IPS-18c (cell line): ENCODE results near the gene C16orf89.

ENCODE experiments used
- H3K4me3 ChIP-seq: 2 replicates; pipeline ENCODE4 v1.7.0; 2013; ENCODE audit warnings: low read depth, mild to moderate bottlenecking, low read length, moderate library complexity; ENCODE audit not compliant: insufficient read depth
- H3K9me3 ChIP-seq: one replicate; pipeline ENCODE4 v1.6.1; 2013; ENCODE audit warnings: mild to moderate bottlenecking, low read length, moderate library complexity; ENCODE audit not compliant: control insufficient read depth, insufficient read depth

C16orf89 gene

GRCh38 chr16:5022521-5022920 is 43.2 kb downstream of the C16orf89 start:
- no peaks in the 10 kb centered on the region for H3K9me3 ChIP-seq
- no peak overlapping the region for H3K4me3 ChIP-seq

DNA sequence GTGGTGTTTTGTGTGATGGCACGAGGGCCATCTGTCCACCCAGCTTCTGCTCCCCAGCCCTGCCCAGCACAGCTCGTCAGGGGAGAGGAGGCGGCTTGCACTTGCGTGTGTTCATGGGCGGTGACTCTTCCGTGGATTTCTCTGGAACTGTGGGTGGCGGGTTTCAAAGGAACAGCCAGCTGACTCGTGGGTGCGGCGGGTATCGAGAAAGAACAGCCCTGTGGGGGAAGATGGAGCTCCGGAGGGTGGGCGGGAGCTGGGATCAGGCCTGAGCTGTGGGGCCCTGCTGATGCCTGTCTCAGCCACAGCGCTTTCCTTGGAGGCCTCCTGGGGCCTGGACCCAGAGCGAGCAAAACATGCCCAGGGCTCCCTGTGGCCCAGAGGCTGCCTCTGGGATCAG is 45.2 kb downstream of the C16orf89 start:
- Histone ChIP-seq H3K9me3 (no peaks in the 10 kb centered on the region), H3K4me3 (no peak overlapping the region)

GRCh38 chr16:5019775-5020174 is 46.0 kb downstream of the C16orf89 start:
- Histone ChIP-seq H3K9me3 (no peaks in the 10 kb centered on the region), H3K4me3 (no peak overlapping the region)

DNA sequence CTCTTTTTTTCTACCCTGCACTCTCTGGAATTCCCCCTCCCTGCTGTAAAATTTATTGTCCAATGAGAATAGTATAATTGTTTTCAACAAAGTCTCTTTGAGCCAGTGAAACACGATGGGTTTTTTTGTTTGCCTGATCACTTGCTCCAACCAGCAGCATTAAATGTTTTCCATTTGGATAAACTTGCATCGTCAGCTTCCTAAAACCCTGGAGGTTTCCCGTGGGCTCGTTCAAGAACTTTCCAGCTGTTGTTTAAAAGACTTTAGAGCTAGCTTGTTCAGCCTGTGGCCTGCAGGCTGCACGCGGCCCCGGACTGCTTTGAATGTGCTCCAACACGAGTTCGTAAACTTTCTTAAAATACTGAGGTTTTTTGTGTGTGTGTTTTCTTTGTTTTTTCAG is 47.0 kb downstream of the C16orf89 start:
- H3K9me3 ChIP-seq, result no peaks in the 10 kb centered on the region
- no peak overlapping the region for H3K4me3 ChIP-seq

DNA sequence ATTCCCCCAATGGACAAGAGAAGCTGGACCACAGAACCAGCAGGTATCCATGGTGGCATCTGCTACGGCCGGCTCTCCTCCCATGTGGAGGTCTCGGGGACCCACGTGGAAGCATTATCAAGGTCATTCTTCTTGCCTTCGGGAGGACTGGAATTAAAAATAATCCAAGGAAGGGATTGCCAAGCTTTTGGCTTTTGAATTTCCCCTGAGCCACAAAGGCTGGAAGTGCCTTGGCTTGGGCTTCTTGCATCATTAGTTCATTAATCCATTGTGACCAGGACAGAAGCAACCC is 48.1 kb downstream of the C16orf89 start:
- no peak overlapping the region for H3K4me3 ChIP-seq
- no peaks in the 10 kb centered on the region for H3K9me3 ChIP-seq

DNA sequence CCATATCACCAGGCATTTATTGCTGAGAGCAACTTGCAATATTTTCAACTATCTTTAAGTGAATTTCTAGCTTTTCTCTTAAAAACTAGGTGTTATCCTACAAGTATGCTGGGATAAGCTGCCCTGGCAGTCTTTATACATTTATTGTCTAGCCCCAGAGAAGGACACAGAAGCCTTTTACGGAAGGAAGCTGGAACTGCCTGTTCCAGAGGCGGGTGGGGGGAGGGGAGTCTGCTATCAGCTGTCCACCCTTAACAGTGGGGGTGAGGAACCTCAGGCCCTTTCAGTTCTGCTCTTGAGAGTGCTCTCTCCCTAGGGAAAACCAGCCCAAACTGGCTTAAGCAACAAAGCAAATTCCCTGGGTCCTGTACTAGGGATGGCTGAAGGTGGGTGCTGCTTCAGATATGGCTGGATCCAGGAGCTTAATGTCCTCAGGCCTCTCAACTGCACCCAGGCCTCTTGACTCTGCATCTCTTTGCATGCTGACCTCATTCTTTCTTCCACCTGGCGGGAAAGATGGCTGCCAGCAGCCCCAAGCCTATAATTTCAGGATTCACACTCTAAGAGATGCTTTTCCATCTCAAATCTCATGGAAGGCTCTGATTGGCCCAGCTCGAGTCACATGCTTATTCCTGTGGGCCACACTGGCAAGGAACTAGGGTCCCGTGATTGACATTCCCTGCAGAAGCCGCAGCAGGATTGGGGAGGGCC is 48.6 kb downstream of the C16orf89 start:
- no peaks in the 10 kb centered on the region for H3K9me3 ChIP-seq
- H3K4me3 ChIP-seq, result no peak overlapping the region

DNA sequence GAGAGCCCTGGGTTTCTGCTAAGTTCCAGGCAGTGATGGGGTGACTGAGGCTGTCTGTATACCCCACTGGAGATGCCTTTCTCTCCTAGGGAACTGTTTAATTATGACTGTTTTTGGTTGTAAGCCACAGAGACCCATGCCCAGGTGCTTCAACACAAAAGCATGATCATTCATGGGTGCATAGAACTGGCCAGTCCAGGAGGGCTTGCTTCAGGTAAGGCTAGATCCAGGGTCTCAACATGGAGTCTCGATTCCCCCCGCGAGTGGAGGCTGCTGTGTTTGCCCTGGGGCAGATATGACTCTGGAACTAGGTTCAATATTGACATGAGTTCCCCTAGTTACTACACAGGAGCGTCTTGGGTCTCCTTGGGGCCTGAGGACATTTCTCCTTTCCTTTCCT is 49.9 kb downstream of the C16orf89 start:
- H3K9me3 ChIP-seq, result no peaks in the 10 kb centered on the region
- no peak overlapping the region for H3K4me3 ChIP-seq

DNA sequence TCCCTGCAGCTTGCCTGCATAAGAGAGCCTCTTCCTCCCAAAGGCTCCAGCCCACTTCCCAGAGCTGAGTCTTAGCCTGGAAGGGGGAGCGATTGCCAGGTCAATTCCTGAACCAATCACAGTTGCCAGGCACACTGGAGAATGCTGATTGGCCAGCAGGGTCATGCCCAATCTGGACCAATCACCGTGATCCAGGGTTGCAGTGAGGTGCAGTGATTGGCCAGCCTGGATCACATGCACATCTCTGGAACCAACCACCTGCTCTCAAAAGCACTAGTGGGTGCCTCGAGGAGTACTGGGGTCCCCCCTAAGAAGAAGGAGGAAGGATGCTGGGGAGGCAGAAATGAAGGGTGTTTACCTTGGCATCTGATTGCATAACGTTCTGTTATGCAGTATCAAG is 50.4 kb downstream of the C16orf89 start:
- no peak overlapping the region for H3K4me3 ChIP-seq
- H3K9me3 ChIP-seq, result no peaks in the 10 kb centered on the region

DNA sequence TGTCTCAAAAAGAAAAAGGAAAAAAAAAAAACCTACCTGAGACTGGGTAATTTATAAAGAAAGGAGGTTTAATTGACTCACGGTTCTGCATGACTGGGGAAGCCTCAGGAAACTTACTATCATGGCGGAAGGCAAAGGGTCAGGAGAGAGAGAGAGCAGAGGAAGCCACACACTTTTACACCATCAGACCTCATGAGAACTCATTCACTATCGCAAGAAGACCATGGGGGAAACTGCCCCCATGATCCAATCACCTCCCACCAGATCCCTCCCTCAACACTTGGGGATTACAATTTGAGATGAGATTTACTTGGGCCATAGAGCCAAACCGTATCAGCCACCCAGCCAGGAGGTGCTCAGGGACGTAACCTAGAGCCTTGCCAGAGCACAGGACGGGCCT is 52.9 kb downstream of the C16orf89 start:
- no peak overlapping the region for H3K4me3 ChIP-seq
- no peaks in the 10 kb centered on the region for H3K9me3 ChIP-seq

GRCh38 chr16:5011637-5012036 is 54.1 kb downstream of the C16orf89 start:
- Histone ChIP-seq H3K9me3 (no peaks in the 10 kb centered on the region), H3K4me3 (no peak overlapping the region)

DNA sequence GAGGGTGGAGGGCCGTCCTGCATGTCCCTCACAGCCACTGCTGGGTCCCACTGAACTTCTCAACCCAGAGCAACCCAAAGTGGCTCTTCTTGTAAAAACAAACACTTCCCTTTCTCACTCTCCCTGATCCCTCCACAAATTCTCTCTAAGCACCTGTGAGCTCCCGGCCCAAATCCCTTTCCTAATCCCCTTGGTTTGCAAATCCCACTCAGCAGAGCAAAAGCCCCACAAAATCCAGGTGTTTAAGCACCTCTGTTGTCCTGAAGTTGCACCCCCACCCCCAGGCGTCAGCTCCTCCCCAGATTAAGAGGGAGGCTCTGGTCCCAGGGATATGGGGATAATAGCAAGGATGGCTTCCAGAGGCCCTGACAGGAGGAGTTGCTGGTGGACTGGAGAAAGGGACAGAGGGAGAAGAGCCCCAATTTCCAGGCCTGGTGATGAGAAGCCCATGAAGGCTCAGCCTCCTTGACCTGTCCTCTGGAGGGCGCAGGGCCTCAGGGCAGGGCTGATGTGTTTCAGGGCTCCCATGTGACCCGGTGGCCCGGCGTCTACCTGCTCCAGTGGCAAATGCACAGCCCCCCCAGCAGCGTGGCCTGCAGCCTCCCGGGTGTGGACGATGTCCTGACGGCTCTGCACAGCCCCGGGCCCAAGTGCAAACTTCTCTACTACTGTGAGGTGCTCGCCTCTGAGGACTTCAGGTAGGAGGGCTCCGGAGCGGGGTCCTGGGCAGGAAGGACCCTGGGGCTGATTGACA is 55.0 kb downstream of the C16orf89 start:
- Histone ChIP-seq H3K9me3 (no peaks in the 10 kb centered on the region), H3K4me3 (no peak overlapping the region)

DNA sequence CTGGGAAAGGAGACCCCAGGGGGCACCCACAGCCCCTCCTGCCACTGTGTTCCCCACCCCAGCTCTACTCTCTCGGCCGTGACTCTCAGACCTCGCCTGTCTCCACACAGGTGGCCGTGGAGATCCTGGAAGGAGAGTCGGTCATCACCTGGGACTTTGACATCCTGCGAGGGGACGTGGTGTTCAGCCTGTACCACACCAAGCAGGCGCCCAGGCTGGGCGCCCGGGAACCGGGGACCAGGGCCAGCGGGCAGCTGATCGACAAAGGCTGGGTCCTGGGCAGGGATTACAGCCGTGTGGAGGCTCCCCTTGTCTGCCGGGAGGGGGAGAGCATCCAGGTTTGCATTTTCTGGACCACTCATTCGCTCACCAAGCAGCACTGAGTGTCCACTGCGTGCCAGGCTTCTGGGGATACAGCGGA is 57.4 kb downstream of the C16orf89 start:
- no peak overlapping the region for H3K4me3 ChIP-seq
- no peaks in the 10 kb centered on the region for H3K9me3 ChIP-seq

GRCh38 chr16:5007256-5007655 is 58.5 kb downstream of the C16orf89 start:
- H3K9me3 ChIP-seq, result no peaks in the 10 kb centered on the region
- no peak overlapping the region for H3K4me3 ChIP-seq

- Histone ChIP-seq H3K4me3 (no peak overlapping the region), H3K9me3 (no peaks in the 10 kb centered on the region)
Observed at GRCh38 chr16:5006348-5007193, 59.2 kb downstream of the C16orf89 start.

DNA sequence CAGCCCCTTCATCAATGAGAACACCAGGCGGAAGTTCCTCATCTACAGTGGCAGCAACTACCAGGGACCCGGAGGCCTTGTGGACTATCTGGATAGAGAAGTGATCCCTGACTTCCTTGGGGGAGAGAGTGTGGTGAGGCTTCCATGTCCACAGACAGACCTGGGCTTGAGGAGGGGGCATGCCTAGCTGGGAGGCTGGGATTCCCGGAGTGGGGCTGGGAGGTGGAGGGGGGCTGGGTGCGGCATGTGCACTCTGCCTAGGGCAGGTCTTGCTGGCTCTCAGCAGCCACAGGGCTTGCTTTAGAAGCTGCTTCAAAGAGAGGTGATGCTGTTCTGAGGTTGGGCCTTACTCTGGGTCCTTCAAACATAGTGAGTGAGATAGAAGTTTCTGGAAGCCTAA is 59.8 kb downstream of the C16orf89 start:
- Histone ChIP-seq H3K4me3 (no peak overlapping the region), H3K9me3 (no peaks in the 10 kb centered on the region)

DNA sequence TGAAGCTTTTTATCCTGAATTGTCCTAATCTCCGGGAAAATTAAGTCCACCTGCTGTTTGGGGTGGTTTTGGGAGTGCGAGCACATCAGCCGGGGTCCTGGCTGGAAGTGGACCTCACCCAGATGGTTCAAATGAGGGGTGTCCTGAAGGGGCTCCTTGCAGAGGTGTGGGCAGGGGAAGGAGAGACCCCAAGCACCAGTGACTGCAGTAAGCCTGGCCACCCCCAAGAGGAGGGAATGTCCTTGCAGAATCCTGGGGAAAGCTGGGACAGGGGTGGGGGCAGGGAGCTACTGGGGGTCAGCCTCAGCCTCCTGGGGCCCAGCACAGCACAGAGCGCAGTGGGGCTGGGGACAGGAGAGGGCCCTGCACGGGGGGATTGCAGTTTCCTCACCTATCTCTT is 61.4 kb downstream of the C16orf89 start:
- no peak overlapping the region for H3K4me3 ChIP-seq
- no peaks in the 10 kb centered on the region for H3K9me3 ChIP-seq

DNA sequence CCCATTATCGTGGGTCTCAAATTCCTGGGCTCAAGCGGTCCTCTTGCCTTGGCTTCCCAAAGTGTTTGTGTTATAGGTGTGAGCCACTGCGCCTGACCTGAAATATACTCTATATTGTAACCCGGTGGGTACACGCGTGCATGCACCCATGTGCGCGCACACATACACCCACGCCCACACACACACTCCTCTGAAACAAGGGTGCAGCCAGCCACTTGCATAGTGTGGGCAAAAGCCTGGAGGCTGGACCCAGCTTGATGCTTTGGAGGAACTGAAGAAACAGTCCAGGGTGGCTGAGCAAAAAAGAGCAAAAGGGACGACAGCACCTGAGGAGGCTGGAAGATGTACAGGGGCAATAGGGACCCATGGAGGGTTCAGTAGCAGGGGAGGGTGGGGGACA is 61.9 kb downstream of the C16orf89 start:
- H3K4me3 ChIP-seq, result no peak overlapping the region
- H3K9me3 ChIP-seq, result no peaks in the 10 kb centered on the region

DNA sequence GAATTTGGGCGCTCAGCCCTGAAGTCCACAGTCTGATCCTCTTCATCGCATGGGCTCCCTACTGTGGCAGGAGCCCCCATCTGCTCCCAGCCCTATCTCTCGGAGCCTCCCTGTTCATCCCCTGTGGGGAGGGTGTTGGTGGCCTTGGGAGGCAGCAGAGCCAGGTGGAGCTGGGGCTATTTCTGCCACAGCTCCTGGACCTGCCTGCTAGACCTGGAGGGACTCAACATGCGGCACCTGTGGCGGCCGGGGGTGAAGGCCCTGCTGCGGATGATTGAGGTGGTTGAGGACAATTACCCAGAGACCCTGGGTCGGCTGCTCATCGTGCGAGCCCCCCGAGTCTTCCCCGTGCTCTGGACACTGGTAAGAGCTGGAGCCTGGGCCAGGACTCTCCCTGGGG is 62.5 kb downstream of the C16orf89 start:
- Histone ChIP-seq H3K9me3 (no peaks in the 10 kb centered on the region), H3K4me3 (no peak overlapping the region)
